ENCODE results near the gene OR10H2. TPM values are rescaled to one million over a fixed set of nuclear protein-coding genes. Genes with fewer than 3 reads are reported as not detected.

OR10H2 gene
- total and polyA plus RNA-seq, 2 of the 8 experiments (the other 6 are each of a cell fraction or from before 2014, with no cell fraction given): not detected

GRCh38 chr19:15769586-15769985 is 41.8 kb downstream of the OR10H2 start:
- H3K23ac ChIP-seq (ENCODE audit: insufficient read length): no peak overlapping the region
- no peak overlapping the region for H2BK15ac ChIP-seq (ENCODE audit: low read length)
- no peak overlapping the region for H2BK120ac ChIP-seq (replicated peaks; ENCODE audit: low read depth, low read length)
- H3K27me3 ChIP-seq (replicated peaks in 1 of 4; ENCODE audit: control insufficient read depth in 3 of 4, extremely low read depth in 1 of 4, insufficient read depth in 3 of 4, low read length in 3 of 4): no peaks in the 10 kb centered on the region
- H2AK5ac ChIP-seq (ENCODE audit: low read depth, low read length): no peak overlapping the region
- H4K20me1 ChIP-seq (replicated peaks in 1 of 2; ENCODE audit: control insufficient read depth in 1 of 2, insufficient read depth in 2 of 2, low read length in 2 of 2): no peaks in the 10 kb centered on the region
- H3K4me3 ChIP-seq (ENCODE audit: extremely low read depth in 1 of 4, insufficient read depth in 2 of 4, low read depth in 3 of 4, low read length in 4 of 4): no peak overlapping the region
- ChIA-PET POLR2A (ENCODE audit: partially characterized antibody) (no interaction called here), CTCF (ENCODE audit: partially characterized antibody) (no interaction called here)
- H3K14ac ChIP-seq (ENCODE audit: insufficient read length): no peak overlapping the region
- no peak overlapping the region for H3K9ac ChIP-seq (replicated peaks in 1 of 4; ENCODE audit: extremely low read depth in 1 of 4, low read depth in 3 of 4, low read length in 3 of 4)
- WGBS, 2 experiments (ENCODE audit: extremely low coverage in 1 of 2, insufficient coverage in 1 of 2, insufficient read length in 1 of 2, insufficient replicate concordance in 2 of 2, low coverage in 1 of 2, low lambda C conversion rate in 2 of 2, missing lambda C conversion rate in 1 of 2): 93% methylated on average over 6 of the region's 6 CpGs; no CpG with 5 or more reads in 1 of the 2 experiments
- FAIRE-seq: no peak
- H2BK12ac ChIP-seq (ENCODE audit: low read depth, low read length): no peak overlapping the region
- no peaks in the 10 kb centered on the region for H3K79me1 ChIP-seq (ENCODE audit: low read depth, low read length)
- no peak for DNase-seq (ENCODE audit: low read depth in 1 of 2, low spot score in 2 of 2)
- no peak overlapping the region for H3K4ac ChIP-seq (replicated peaks; ENCODE audit: insufficient read length, low read depth, low read length)
- no peaks in the 10 kb centered on the region for H3K79me2 ChIP-seq (ENCODE audit: control insufficient read depth in 1 of 2, insufficient read depth in 2 of 2, low read length in 2 of 2)
- H3K56ac ChIP-seq (replicated peaks; ENCODE audit: insufficient read length, low read depth, low read length): no peak overlapping the region
- no peak overlapping the region for H3K27ac ChIP-seq (ENCODE audit: low read depth, low read length)
- no peak overlapping the region for H2BK5ac ChIP-seq (ENCODE audit: low read depth, low read length)
- H3K36me3 ChIP-seq (ENCODE audit: control insufficient read depth in 2 of 4, insufficient read depth in 4 of 4, low read length in 3 of 4): no peaks in the 10 kb centered on the region; a peak in 1 of 8 replicates
- H3K4me1 ChIP-seq (replicated peaks in 1 of 4; ENCODE audit: control insufficient read depth in 3 of 4, insufficient read depth in 4 of 4, low read length in 3 of 4): no peaks in the 10 kb centered on the region
- H4K5ac ChIP-seq (ENCODE audit: insufficient read length, low read depth, low read length): no peak overlapping the region
- H2BK20ac ChIP-seq (ENCODE audit: low read length): no peak overlapping the region
- no peak overlapping the region for H4K91ac ChIP-seq (replicated peaks; ENCODE audit: insufficient read length, low read length)
- no peak overlapping the region for H3K4me2 ChIP-seq (ENCODE audit: insufficient read depth in 1 of 2, low read depth in 2 of 2, low read length in 2 of 2)
- no peak overlapping the region for H2AFZ ChIP-seq (ENCODE audit: low read length)
- H3K9me3 ChIP-seq (ENCODE audit: insufficient read depth in 2 of 2, low read depth in 1 of 2, low read length in 1 of 2): peaks cover 63 to 83% of the 10 kb centered on the region in 2 experiments
- TF ChIP-seq MAFK (IDR thresholded peaks at IDR 0.05; ENCODE audit: low read depth, low read length) (no peak), BCL11A (IDR thresholded peaks at IDR 0.05; ENCODE audit: low read depth in 2 of 2, low read length in 2 of 2) (no peak), CHD1 (IDR thresholded peaks at IDR 0.05; ENCODE audit: low read depth, low read length) (no peak)
- TF ChIP-seq, protein P1, sequence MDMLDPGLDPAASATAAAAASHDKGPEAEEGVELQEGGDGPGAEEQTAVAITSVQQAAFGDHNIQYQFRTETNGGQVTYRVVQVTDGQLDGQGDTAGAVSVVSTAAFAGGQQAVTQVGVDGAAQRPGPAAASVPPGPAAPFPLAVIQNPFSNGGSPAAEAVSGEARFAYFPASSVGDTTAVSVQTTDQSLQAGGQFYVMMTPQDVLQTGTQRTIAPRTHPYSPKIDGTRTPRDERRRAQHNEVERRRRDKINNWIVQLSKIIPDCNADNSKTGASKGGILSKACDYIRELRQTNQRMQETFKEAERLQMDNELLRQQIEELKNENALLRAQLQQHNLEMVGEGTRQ (IDR thresholded peaks at IDR 0.05; ENCODE audit: low read length): no peak
- H3K23me2 ChIP-seq (ENCODE audit: low read depth, low read length): no peaks in the 10 kb centered on the region
- H3K18ac ChIP-seq (ENCODE audit: extremely low read depth, low read length): no peak overlapping the region
- H4K8ac ChIP-seq (ENCODE audit: extremely low read depth, insufficient read depth, low read length): no peak overlapping the region

Data from H1 (cell line).